ENCODE measurements around the gene HECA.

Gene HECA

DNA sequence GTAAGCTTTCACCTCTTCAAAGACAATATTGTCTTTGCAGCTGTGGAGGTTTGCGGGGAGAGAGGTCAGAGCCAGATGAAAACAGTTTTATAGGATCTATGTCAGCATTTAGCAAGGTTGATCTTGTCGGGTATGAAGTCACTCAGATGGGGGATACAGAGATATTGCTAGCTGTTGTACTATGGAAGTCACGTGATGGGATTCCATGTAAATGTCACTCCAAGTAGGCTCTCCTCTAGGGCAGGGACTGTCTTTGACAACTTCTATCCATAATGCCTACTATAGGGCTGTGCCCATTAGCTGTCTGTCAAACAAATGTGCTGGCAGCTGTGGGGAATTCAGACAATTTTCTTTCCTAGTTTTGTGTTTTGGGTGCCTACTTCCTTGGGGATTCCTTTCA is 54.8 kb downstream of the HECA start:
- no peak for TF ChIP-seq GATA3 (IDR thresholded peaks at IDR 0.05; ENCODE audit: low read depth, low read length)

DNA sequence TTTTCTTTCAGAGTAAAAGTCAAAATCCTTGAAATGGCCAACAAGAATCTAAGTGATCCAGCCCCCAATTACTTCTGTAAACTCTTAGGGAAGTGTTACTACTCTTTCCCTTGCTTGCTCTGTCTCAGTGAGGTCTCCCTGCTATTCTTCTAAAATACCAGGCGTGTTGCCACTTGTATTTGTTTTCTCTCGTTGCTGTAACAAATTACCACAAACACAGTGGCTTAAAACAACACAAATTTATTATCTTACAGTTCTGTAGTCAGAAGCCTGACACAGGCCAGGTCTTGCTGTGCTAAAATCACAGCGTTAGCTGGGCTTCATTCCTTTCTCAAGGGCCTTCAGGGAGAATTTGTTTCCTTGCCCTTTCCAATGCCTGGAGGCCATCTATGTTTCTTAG is 59.9 kb downstream of the HECA start:
- TF ChIP-seq GATA3 (IDR thresholded peaks at IDR 0.05; ENCODE audit: low read depth, low read length): no peak
- no peak for TF ChIP-seq GATA2 (IDR thresholded peaks at IDR 0.05; ENCODE audit: low read depth, low read length)

GRCh38 chr6:139198529-139199288 is 63.8 kb downstream of the HECA start:
- TF ChIP-seq GATA2 (IDR thresholded peaks at IDR 0.05; ENCODE audit: low read depth, low read length): no peak

DNA sequence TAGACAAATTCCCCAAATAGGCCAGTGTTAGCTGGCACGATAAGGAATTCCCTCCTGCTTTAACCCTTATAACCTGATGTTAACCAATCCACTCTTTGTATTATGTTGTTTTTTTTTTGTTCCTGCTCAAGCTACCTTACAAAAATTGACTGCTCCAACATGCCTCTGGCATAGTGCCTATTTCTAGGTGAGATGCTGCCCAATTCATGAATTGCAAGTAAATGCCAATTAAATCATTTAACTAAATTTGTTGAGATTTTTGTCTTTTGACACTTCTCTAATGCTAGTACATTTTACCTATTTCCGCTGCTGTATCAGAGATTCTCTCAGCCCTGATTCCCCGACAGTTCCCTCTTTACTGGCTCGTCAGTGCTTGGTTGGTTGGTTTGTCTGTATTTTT is 66.5 kb downstream of the HECA start:
- TF ChIP-seq GATA3 (IDR thresholded peaks at IDR 0.05; ENCODE audit: low read depth, low read length) (no peak), GATA2 (IDR thresholded peaks at IDR 0.05; ENCODE audit: low read depth, low read length) (no peak)

GRCh38 chr6:139204978-139205377 is 70.1 kb downstream of the HECA start:
- TF ChIP-seq GATA2 (IDR thresholded peaks at IDR 0.05; ENCODE audit: low read depth, low read length) (no peak), GATA3 (IDR thresholded peaks at IDR 0.05; ENCODE audit: low read depth, low read length) (no peak)

DNA sequence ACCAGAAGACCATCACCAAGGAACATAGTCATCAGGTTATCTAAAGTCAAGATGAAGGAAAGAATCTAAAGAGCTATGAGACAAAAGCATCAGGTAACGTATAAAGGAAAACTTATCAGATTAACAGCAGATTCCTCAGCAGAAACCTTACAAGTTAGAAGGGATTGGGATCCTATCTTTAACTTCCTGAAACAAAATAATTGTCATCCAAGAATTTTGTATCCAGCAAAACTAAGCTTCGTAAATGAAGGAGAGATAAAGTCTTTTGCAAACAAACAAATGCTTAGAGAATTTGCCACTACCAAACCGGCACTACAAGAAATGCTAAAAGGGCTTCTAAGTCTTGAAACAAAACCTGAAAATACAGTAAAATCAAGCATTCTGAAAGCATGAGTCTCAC is 71.0 kb downstream of the HECA start:
- TF ChIP-seq GATA3 (IDR thresholded peaks at IDR 0.05; ENCODE audit: low read depth, low read length) (no peak), GATA2 (IDR thresholded peaks at IDR 0.05; ENCODE audit: low read depth, low read length) (no peak)

- no peak for TF ChIP-seq GATA3 (IDR thresholded peaks at IDR 0.05; ENCODE audit: low read depth, low read length)
These were observed 84.4 kb downstream of the HECA start for GRCh38 chr6:139219271-139219729.

- TF ChIP-seq GATA2 (IDR thresholded peaks at IDR 0.05; ENCODE audit: low read depth, low read length): no peak
- TF ChIP-seq GATA3 (IDR thresholded peaks at IDR 0.05; ENCODE audit: low read depth, low read length): no peak
These were observed 84.9 kb downstream of the HECA start for GRCh38 chr6:139219746-139220145.

Measured in SH-SY5Y (cell line).